HepG2 (cell line): ENCODE measurements around the gene IL4I1. TPM values are rescaled to one million over a fixed set of nuclear protein-coding genes. Genes with fewer than 3 reads are reported as not detected.

ENCODE experiments used
- ATAC-seq: fragments of 200-7000 bp; cut with Tn5 transposase; 3 replicates; pipeline ENCODE4 v1.9.1; 2020; ENCODE audit warnings: mild to moderate bottlenecking, moderate library complexity
- BruUV-seq: library from RNA; stranded (reverse); fragments of 400-500 nt; replicated peaks from 2 replicates; lab custom pipeline; 2021; lab: Mats Ljungman, UMichigan
- CTCF ChIA-PET: fragments of 300-600 bp; formaldehyde crosslinking; extraction: SDS; loops from one replicate; lab custom pipeline; 2021; ENCODE audit warnings: low total read pairs, inconsistent platforms, low intra/inter-chr PET ratio; lab: Yijun Ruan, JAX
- POLR2A ChIA-PET: fragments of 350-600 bp; sonication (Branson Sonifier 250); formaldehyde crosslinking; loops from one replicate; lab custom pipeline; 2020; ENCODE audit warnings: antibody characterized with exemption, inconsistent platforms; lab: Yijun Ruan, JAX
- DNase-seq: peaks from one replicate; pipeline ENCODE4 v3.0.0-alpha.2; 2015; ENCODE audit warnings: low spot score
- FAIRE-seq: peaks from 3 replicates; lab custom pipeline; 2011; peaks lifted over from hg19 to GRCh38; lab: Jason Lieb, UNC
- H2AFZ ChIP-seq: one replicate; pipeline ENCODE4 v1.6.1; 2011; ENCODE audit warnings: low read length, inconsistent platforms
- H3K27ac ChIP-seq: fragments of 300-600 bp; 3 replicates; pipeline ENCODE4 v1.8.0; 2011; ENCODE audit warnings: mixed run types, mild to moderate bottlenecking, mixed read lengths, low read length, inconsistent platforms; ENCODE audit not compliant: insufficient read depth; ENCODE audit errors: extremely low read length
- H3K27me3 ChIP-seq, 2 experiments: fragments of 200-600 bp in 1 of 2; 2 replicates in 1 of 2; 3 replicates in 1 of 2; pipeline versions ENCODE4 v1.6.0 to v1.8.0; 2011; ENCODE audit warnings: low read length in 2 of 2, mild to moderate bottlenecking in 2 of 2, moderate library complexity in 2 of 2, inconsistent platforms in 1 of 2; ENCODE audit not compliant: insufficient read depth in 2 of 2, control insufficient read depth in 1 of 2
- H3K36me3 ChIP-seq, 2 experiments: fragments of 200-600 bp in 1 of 2; replicated peaks in 1 of 2; 2 replicates in 1 of 2; 3 replicates in 1 of 2; pipeline versions ENCODE4 v1.5.1 to v1.8.0; 2011; ENCODE audit warnings: low read length in 2 of 2, inconsistent platforms in 1 of 2; ENCODE audit not compliant: insufficient read depth in 2 of 2, control insufficient read depth in 1 of 2
- H3K4me1 ChIP-seq: 2 replicates; pipeline ENCODE4 v1.5.1; 2012; ENCODE audit warnings: low read length, inconsistent platforms; ENCODE audit not compliant: insufficient read depth
- H3K4me2 ChIP-seq: 2 replicates; pipeline ENCODE4 v1.6.0; 2011; ENCODE audit warnings: low read depth, low read length, inconsistent platforms
- H3K4me3 ChIP-seq, 3 experiments: fragments of 200-600 bp in 1 of 3; sonication (generic), shearing (Covaris generic) in 1 of 3; replicated peaks in 1 of 3; 2 replicates each; pipeline ENCODE4 v1.5.1; 2011 to 2016; ENCODE audit warnings: low read length in 3 of 3, inconsistent platforms in 2 of 3, low read depth in 2 of 3, mild to moderate bottlenecking in 2 of 3, control low read depth in 1 of 3, mixed read lengths in 1 of 3; ENCODE audit not compliant: insufficient read depth in 1 of 3
- H3K79me2 ChIP-seq: one replicate; pipeline ENCODE4 v1.6.1; 2011; ENCODE audit warnings: low read length, inconsistent platforms; ENCODE audit not compliant: insufficient read depth
- H3K9ac ChIP-seq: 2 replicates; pipeline ENCODE4 v1.6.0; 2011; ENCODE audit warnings: mild to moderate bottlenecking, low read depth, low read length, inconsistent platforms; ENCODE audit not compliant: insufficient read depth
- H3K9me3 ChIP-seq: 2 replicates; pipeline ENCODE4 v1.5.1; 2012; ENCODE audit warnings: mild to moderate bottlenecking, low read length
- H4K20me1 ChIP-seq: 2 replicates; pipeline ENCODE4 v1.6.0; 2011; ENCODE audit warnings: inconsistent platforms, mild to moderate bottlenecking, low read length, moderate library complexity; ENCODE audit not compliant: insufficient read depth
- HDAC2 ChIP-seq: sonication (generic); formaldehyde crosslinking; IDR thresholded peaks from 2 replicates; pipeline ENCODE4 v1.4.0; 2020; ENCODE audit warnings: missing genetic modification reagents
- MAFF ChIP-seq: IDR thresholded peaks from 2 replicates; pipeline ENCODE4 v1.6.1; 2011; ENCODE audit warnings: low read depth, low read length, improper control_type of control experiment
- NCOA1 ChIP-seq: sonication (generic); formaldehyde crosslinking; IDR thresholded peaks from 2 replicates; pipeline ENCODE4 v1.9.0; 2021; ENCODE audit warnings: missing genetic modification reagents
- NR2F1 ChIP-seq, 2 experiments: fragments of 450-650 bp in 1 of 2; formaldehyde crosslinking in 1 of 2; IDR thresholded peaks; 2 replicates each; pipeline versions ENCODE4 v1.5.0 to v1.6.1; 2016 to 2020; ENCODE audit warnings: mild to moderate bottlenecking in 1 of 2, missing compliant biosample characterization in 1 of 2, missing genetic modification reagents in 1 of 2, moderate library complexity in 1 of 2
- SP2 ChIP-seq: sonication (generic); formaldehyde crosslinking; IDR thresholded peaks from 2 replicates; pipeline ENCODE4 v1.5.1; 2020; ENCODE audit warnings: mild to moderate bottlenecking, missing genetic modification reagents
- ZNF230 ChIP-seq: sonication (generic); formaldehyde crosslinking; IDR thresholded peaks from 2 replicates; pipeline ENCODE4 v1.4.0; 2020; ENCODE audit warnings: mild to moderate bottlenecking, missing genetic modification reagents
- ZNF629 ChIP-seq: sonication (generic); formaldehyde crosslinking; conservative IDR thresholded peaks from 2 replicates; pipeline ENCODE4 v1.5.0; 2020; ENCODE audit warnings: missing genetic modification reagents
- ZNF770 ChIP-seq: sonication (generic); formaldehyde crosslinking; IDR thresholded peaks from 2 replicates; pipeline ENCODE4 v1.5.0; 2020; ENCODE audit warnings: mild to moderate bottlenecking, missing genetic modification reagents
- WGBS: methylation state at CpG from one replicate; pipeline ENCODE4 v1.1.6; 2017; ENCODE audit warnings: low lambda C conversion rate; 5-methylcytosine and 5-hydroxymethylcytosine counted together
- in situ Hi-C: cut with HindIII; loops from 2 replicates; pipeline ENCODE4 v1.10.0; 2017; ENCODE audit warnings: low pct_unique_long_range_greater_than_20kb; ENCODE audit not compliant: extremely low pct_ligation_motif_present
- intact Hi-C: fragments of 100-400 bp; cut with micrococcal nuclease; formaldehyde crosslinking; loops from one replicate; pipeline ENCODE4 v1.10.0; 2022; ENCODE audit not compliant: unreplicated experiment
- polyA plus RNA-seq, 8 experiments: library from polyadenylated mRNA; depleted of rRNA in 3 of 8; stranded (reverse) in 7 of 8; unstranded in 1 of 8; fragments of >200 nt; fragmentation: Illumina TruSeq in 4 of 8; extraction: Trizol in 4 of 8; gene quantifications; 2 replicates each; pipeline versions ENCODE4 v1.2.1 to v1.2.3, GENCODE V29; 2011 to 2016; ENCODE audit warnings: low read depth in 4 of 8, missing spikeins in 1 of 8, mixed read lengths in 1 of 8; ENCODE audit not compliant: insufficient read depth in 1 of 8
- total RNA-seq, 5 experiments: library from RNA; depleted of rRNA; stranded (reverse); fragments of >200 nt; fragmentation: Illumina TruSeq; extraction: Trizol; gene quantifications; 2 replicates each; pipeline ENCODE4 v1.2.3, GENCODE V29; 2016; ENCODE audit warnings: low read depth in 1 of 5
- TF ChIP-seq, protein P1 (sequence below): sonication (generic); formaldehyde crosslinking; conservative IDR thresholded peaks from 2 replicates; pipeline ENCODE4 v1.8.1; 2023; ENCODE audit warnings: missing genetic modification reagents
- TF ChIP-seq, protein P2 (sequence below): sonication (generic); formaldehyde crosslinking; IDR thresholded peaks from 2 replicates; pipeline ENCODE4 v1.5.0; 2020; ENCODE audit warnings: mild to moderate bottlenecking, missing genetic modification reagents, borderline replicate concordance

The IL4I1 gene
- total and polyA plus RNA-seq, 2 of the 13 experiments (the other 11 are each of a cell fraction or from before 2014, with no cell fraction given): not detected

DNA sequence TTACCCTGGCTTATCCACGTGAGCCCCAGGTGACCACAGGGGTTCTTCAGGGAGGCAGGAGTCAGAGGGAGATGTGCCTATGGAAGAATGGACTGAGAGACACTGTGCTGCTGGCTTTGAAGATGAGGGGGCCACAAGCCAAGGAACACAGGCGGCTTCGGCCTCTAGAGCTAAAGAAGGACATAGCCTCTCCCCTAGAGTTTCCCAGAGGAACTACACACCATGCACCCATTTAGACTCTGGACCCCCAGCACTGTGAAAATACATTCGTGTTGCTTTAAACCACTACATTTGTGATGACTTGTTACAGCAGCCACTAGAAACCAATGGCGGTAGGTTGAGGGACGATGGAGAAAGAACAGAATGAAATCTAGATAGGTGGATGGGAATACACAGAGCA is 18.6 kb upstream of the IL4I1 start:
- BruUV-seq: no TSS peak
- ChIA-PET POLR2A (no interaction called here), CTCF (no interaction called here)
- H3K36me3 ChIP-seq: peaks cover 17 to 37% of the 10 kb centered on the region in 2 experiments
- DNase-seq: no peak
- no peaks in the 10 kb centered on the region for H3K27me3 ChIP-seq
- no peak for ATAC-seq
- over 99% methylated on average over 6 of the region's 6 CpGs for WGBS
- H3K79me2 ChIP-seq: peaks cover 32% of the 10 kb centered on the region
- H3K9ac ChIP-seq: no peak overlapping the region
- H3K4me1 ChIP-seq: peaks cover 24% of the 10 kb centered on the region
- H2AFZ ChIP-seq: no peak overlapping the region
- H3K27ac ChIP-seq: no peak overlapping the region
- FAIRE-seq: no peak
- H3K9me3 ChIP-seq: no peaks in the 10 kb centered on the region
- no peak overlapping the region for H3K4me3 ChIP-seq
- no peak overlapping the region for H3K4me2 ChIP-seq
- H4K20me1 ChIP-seq: no peaks in the 10 kb centered on the region; the same call in 1 of the 2 replicates
- in situ Hi-C loops: no loop called here
- intact Hi-C loops: no loop called here
- TF ChIP-seq SP2 (CRISPR knock-in tag) (no peak), ZNF629 (CRISPR knock-in tag) (0 out of 2 replicates have a peak, but pooled peaks have one; percentile 37), NR2F1 (CRISPR knock-in tag; IDR thresholded peaks at IDR 0.05) (no peak), ZNF230 (CRISPR knock-in tag) (no peak)

DNA sequence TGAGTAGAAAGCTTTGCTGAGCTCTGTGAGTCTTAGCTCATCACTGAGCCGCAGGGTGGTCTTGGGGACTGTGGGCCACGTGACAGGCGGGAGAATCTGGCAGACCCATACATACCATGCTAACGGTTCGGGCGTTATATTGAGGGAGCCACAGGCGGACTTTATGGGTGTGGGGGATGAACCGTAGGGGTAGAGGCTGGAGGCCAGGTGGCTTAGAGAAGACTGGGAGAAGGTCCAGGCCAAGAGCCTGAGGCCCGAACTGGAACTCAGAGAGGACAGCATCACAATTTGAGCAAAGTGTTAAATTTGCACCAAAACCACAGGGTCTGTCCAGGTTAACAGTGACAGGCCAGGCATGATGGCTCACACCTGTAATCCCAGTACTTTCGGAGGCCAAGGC is 17.0 kb upstream of the IL4I1 start:
- Histone ChIP-seq H3K36me3 (peaks cover 21 to 44% of the 10 kb centered on the region in 2 experiments), H3K4me3 (no peak overlapping the region), H3K27ac (peak overlapping the region; percentile 57), H3K79me2 (peaks cover 21% of the 10 kb centered on the region), H3K9me3 (no peaks in the 10 kb centered on the region), H4K20me1 (no peaks in the 10 kb centered on the region), H3K4me1 (peaks cover 24% of the 10 kb centered on the region), H3K27me3 (no peaks in the 10 kb centered on the region), H2AFZ (no peak overlapping the region), H3K4me2 (peak overlapping the region; percentile 18; the same call in 1 of the 2 replicates), H3K9ac (0 out of 2 replicates have a peak overlapping the region, but pooled peaks have one; percentile 10)
- intact Hi-C loops: no loop called here
- CTCF ChIA-PET: interaction anchor here (1.2 kb wide), 1 partner anchor 70 kb away, joined by 4 read pairs; no protein-coding TSS in a partner anchor
- TF ChIP-seq, protein P1, sequence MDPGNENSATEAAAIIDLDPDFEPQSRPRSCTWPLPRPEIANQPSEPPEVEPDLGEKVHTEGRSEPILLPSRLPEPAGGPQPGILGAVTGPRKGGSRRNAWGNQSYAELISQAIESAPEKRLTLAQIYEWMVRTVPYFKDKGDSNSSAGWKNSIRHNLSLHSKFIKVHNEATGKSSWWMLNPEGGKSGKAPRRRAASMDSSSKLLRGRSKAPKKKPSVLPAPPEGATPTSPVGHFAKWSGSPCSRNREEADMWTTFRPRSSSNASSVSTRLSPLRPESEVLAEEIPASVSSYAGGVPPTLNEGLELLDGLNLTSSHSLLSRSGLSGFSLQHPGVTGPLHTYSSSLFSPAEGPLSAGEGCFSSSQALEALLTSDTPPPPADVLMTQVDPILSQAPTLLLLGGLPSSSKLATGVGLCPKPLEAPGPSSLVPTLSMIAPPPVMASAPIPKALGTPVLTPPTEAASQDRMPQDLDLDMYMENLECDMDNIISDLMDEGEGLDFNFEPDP (CRISPR knock-in tag): 0 out of 2 replicates have a peak, but pooled peaks have one; percentile 64
- TF ChIP-seq, protein P2, sequence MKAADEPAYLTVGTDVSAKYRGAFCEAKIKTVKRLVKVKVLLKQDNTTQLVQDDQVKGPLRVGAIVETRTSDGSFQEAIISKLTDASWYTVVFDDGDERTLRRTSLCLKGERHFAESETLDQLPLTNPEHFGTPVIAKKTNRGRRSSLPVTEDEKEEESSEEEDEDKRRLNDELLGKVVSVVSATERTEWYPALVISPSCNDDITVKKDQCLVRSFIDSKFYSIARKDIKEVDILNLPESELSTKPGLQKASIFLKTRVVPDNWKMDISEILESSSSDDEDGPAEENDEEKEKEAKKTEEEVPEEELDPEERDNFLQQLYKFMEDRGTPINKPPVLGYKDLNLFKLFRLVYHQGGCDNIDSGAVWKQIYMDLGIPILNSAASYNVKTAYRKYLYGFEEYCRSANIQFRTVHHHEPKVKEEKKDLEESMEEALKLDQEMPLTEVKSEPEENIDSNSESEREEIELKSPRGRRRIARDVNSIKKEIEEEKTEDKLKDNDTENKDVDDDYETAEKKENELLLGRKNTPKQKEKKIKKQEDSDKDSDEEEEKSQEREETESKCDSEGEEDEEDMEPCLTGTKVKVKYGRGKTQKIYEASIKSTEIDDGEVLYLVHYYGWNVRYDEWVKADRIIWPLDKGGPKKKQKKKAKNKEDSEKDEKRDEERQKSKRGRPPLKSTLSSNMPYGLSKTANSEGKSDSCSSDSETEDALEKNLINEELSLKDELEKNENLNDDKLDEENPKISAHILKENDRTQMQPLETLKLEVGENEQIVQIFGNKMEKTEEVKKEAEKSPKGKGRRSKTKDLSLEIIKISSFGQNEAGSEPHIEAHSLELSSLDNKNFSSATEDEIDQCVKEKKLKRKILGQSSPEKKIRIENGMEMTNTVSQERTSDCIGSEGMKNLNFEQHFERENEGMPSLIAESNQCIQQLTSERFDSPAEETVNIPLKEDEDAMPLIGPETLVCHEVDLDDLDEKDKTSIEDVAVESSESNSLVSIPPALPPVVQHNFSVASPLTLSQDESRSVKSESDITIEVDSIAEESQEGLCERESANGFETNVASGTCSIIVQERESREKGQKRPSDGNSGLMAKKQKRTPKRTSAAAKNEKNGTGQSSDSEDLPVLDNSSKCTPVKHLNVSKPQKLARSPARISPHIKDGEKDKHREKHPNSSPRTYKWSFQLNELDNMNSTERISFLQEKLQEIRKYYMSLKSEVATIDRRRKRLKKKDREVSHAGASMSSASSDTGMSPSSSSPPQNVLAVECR: 0 out of 2 replicates have a peak, but pooled peaks have one; percentile 12
- TF ChIP-seq HDAC2 (no peak), MAFF (no peak), ZNF770 (CRISPR knock-in tag) (peak; percentile 55; the same call in 1 of the 2 replicates), NCOA1 (CRISPR knock-in tag) (0 out of 2 replicates have a peak, but pooled peaks have one; percentile 34)
- BruUV-seq: no TSS peak
- in situ Hi-C loops: no loop called here
- WGBS: 97% methylated on average over 10 of the region's 10 CpGs
- POLR2A ChIA-PET: interaction anchor here (2.5 kb wide), 1 partner anchor 16 kb away, joined by 17 read pairs; the partner anchor contains the start of genes ATF5 and NUP62
- FAIRE-seq (no peak), ATAC-seq (no peak), DNase-seq (no peak)
